HG03460 (cell line): Measurements from ENCODE around the gene NR1H3.

Source experiments
- ATAC-seq: cut with Tn5 transposase; IDR thresholded peaks from one replicate; pipeline ENCODE4 v1.9.1; 2021; ENCODE audit not compliant: unreplicated experiment

The NR1H3 gene

DNA sequence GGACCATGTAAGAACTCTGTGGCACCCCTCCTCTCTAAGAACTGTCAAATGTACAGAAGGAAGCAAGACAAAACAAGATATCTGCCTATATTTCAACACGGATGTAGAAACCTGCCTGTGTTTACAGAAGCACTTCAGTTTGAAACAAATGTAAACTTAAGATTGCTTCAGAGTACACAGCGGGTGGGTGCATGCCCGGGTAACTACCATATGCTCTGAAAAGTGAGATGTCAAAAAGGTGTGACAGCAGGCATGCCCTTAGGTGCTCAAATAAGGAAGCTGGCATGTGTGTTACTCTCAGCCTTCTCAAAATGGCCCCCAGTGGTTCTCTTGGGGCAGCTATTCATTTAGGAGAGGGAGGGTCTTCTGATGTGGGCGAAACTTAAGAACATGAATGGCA, 14.3 kb upstream of the NR1H3 start:
- no peak for ATAC-seq

DNA sequence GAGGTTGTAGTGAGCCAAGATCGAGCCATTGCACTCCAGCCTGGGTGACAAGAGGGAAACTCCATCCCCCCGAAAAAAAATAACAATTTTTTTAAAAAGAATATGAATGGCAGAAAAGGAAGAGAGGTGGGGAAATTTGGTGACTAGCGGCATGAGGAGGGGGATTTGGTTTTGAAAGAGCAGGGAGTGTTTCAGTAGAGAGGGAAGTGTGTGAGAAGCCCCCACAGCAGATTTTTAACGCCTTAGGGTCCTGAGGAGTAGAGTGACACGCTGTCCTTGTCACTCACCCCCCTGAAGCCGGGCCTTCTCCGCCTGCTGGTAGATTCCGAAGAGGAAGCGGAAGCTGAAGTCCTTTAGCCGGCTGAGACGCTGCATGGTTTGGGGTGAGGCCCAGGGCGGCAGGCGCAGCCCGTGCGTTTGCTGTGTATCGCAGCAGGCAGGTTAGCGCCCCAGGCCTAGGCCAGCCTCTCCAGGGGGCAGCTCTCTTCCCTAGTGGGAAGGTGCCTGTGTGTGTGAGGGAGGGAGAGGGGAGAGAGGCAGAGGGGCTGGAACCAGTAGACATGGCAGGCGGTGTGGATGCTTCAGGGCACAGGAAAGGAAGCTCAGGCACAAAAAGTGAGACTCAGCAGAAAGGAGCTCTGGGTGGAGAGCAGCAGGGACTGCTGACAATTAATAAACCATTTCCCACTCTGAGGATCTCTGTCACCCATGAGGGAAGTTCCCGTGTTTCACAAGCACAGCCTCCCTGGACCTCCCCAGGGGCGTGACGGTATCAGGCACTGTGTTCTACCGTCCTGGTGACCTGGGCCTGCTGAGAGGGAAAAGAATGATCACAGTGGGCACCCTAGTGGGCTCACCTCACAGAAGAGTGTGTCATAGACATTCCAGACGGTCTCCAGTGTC, 13.1 kb upstream of the NR1H3 start:
- ATAC-seq, result no peak

DNA sequence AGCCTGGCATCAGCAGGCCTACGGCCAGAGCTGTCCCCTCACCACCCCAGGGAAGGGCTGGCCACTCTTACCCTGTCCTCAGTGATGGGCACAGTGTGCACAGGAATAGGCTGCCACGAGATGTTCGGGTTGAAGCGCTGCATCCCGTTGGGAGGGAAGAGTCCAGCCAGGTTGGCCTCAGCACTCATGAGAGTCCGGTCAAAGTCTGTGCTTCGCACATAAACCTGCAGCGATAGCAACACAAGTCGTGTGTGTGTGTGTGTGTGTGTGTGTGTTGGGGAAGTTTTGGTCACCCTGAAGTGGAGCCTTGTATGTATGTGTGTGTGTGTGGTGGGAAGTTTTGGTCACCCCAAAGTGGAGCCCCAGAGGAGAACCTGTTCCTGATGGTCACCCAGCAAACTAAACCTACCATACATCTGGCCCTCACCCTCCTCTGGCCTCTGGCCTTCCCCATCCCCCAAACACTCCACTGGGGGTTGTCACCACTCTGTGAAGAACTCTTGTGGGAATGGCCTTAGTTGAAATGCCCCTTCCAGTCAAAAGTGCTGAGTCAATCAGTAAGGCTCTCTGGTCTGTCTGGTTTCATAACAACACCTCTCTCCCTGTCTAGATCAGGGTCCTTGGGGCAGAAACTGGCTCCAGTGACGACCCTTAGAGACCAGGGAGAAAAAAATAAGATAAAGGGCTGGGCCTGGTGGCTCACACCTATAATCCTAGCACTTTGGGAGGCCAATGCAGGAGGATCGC, 12.0 kb upstream of the NR1H3 start:
- no peak for ATAC-seq

DNA sequence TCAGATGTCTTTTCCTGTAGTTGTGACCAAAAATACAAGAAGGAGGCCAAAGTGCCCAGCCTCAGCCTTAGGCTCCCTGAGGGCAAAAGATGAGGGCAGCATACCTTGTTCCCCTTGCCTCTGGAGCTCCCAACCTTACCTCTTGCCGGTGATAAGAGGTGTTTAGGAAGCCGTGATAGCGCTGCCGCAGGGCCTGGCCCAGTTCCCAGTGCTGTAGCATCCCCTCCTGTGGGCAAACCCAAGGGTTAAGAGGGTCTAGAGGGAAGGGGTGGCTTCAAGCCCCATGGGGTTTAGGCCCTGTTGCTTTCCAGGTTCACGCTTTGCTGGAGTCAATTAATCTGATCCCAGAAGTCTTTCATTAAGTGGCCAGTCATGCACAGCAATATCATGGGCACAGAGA, 10.3 kb upstream of the NR1H3 start:
- ATAC-seq, result no peak

DNA sequence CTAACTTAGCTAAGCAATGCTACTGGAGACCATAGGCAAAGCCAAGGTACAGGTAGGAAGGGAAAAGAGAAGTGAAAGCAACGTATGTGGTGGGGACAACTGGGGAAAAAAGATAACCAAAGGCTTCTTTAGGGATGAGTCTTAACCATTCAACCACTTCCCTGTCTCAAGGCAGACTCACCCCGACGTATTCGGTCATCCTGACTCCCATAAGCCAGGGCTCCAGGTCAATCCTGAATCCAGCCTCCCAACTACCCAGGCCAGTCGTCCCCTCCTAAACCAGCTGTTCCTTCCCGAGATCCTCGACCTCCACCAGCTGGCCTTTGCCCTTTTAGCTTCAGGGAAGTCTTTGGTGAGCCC, 9.5 kb upstream of the NR1H3 start:
- peak; percentile 29 for ATAC-seq

DNA sequence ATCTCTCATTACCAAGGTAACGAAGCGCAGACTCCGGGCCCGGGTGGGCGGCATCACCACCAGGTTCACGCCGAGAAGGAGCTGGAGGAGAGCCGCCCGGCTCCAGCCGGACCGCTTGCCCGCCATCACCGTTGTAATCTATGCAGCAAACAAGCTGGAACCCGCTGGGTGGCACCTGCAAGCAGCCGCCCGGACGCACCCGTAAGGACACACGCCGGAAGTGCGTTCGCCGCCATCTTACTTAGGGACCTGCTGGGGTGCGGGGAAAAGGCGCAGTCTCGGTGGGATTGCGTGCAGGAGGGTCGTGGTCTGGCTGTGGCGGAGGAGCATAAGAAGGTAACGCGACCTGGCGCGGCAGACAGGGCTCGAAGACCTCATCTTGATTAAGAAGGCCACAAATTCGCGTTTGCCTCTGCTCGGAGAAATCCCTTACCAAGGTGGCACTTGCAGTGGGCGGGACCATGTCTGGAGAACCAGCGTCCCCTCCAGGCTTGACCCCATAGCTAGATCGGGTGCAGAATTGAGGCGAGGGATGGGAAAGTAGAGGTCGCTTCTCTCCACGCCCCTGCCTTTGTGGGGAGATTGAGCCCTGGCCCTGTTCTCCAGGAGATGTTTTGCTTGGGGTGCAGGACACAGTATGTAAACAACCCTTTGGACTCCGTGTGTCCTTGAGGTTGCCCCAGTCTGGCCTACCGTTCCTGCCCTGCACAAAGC, 9.0 kb upstream of the NR1H3 start, which contains the start of gene ACP2:
TSS of gene ACP2 (minus strand) at position 151 of the 714 bp plus-strand sequence. CDS start at position 126, 25 bp downstream.
- peak; percentile 93 for ATAC-seq

DNA sequence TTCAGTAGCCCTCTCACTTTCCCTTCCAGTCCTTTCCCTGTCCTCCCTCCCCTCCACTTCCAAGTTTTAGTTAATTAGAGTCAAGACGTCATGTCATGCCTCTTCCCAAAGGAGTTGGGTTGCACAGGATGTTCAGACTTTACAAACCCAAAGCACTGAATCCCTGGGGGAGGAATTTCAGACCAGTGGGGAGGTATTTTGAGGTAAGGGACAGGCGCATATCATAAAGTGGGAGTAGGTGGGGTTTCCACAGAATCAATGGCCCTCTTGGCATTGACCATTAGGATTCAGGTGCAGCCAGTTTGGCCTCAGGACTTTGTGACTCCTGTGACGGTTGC, 8.4 kb upstream of the NR1H3 start:
- no peak for ATAC-seq

DNA sequence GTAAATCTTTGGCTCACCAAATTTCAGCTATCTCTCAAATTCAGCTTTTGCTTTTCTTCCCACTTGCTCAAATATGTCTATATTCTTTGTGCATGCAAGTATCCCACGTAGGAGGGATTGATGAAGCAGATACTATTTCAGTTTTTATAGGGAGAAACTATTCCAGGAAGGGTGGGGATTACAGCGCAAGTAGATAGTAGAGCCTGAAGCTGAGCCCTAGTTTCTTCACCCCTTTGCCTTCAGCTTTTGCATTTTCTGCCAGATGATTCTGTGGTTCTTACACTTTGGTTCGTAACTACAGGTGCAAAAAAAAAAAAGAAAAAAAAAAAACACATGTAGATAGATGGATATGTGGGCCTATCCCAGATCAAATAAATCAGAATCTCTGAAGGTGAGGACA, 6.0 kb upstream of the NR1H3 start:
- no peak for ATAC-seq

DNA sequence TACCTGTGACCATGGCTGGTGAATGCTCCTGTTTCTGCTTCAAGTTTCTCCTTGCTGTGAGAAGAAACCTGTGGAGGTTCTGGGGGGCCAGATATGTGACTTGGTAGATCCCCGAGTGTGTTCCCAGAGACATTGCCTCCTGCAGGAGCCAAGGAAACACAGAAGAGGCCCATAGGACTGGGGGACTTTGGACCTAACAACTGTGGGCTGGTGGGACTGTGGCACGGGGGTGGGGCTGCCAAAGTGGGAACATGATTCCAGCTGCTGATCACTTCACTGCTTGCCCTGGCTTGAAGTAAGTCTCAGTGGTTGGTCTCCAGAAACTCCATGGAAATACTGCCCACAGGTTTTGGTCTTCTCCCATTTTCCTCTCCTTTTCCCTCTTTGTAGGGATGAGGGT, 4.1 kb upstream of the NR1H3 start:
- ATAC-seq, result no peak

DNA sequence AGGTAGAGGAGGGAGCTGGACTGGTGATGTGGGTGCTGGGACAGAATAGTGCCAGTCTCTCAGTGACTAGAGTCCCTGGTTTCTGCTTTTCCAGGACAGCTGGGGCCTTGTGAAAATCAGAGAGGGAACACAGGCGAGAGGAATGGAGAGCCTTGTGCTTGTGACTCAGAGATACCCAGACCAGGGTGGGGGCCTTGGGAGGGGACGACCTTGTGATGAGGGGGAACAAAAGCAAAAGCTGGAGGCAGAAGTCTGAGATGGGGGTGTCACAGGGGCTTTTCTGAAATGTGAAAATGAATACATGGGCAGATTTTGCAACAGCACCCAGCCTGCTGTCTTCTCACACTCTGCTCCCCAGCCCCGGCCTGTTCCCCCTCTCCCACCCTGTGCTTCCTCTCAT, 3.4 kb upstream of the NR1H3 start:
- ATAC-seq, result no peak

DNA sequence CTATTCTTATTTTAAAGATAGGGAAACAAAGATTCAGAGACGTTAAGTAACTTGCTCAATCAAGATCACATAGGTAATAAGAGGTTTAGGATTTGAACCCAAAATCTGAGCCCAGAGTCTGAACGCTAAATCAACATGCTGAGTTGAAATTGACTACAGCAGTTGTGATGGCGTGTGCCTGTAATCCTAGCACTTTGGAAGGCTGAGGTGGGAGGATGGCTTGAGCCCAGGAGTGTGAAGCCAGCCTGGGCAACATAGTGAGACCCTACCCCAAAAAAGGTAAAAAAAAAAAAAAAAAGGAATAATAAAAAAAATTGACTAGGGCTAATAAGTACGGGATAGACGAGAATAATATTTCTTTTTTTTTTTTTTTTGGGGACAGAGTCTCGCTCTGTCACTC, 1.4 kb upstream of the NR1H3 start:
- ATAC-seq, result no peak

DNA sequence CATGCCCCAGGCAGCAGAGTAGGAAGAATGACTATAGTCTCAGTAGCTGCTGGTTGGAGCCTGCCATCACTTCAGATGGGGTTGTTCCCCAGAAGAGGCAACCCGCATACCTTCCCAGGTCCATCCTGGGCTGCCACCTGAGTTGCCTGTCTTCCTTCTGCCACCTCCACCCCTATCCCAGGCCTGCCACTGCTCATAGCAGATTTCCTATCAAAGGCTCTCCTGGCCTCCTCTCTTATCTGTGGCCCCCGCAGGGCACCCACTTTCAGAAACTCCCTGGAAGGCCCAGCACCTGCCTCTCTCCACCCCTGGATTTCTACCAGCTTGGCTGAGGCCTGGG, 649 bp upstream of the NR1H3 start:
- no peak for ATAC-seq

DNA sequence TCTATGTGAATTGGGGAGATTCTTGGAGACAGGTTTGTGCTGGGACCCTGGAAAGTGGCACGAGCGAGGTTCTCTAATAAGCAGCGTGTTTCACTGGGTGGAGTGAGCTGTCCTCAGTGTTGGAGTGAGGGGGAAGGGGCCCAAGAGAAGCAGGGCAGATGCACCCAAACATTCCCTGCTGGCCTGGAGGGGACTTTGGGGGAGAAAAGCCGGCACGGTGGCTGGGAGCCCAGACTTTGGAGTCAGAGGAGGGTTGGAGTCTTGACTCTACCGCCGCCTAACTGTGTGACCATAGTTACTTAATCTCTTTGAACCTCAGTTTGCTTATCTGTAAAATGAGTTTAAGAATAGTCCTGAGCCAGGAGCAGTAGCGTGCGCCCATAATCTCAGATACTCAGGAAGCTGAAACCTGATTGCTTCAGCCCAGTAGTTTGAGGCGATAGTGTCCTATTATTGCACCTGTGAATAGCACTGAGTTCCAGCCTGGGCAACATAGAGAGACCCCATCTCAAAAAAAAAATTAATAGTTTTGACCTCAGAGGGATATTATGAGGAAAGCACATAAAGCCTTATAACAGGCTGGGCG, 614 bp downstream of the NR1H3 start:
- no peak for ATAC-seq

DNA sequence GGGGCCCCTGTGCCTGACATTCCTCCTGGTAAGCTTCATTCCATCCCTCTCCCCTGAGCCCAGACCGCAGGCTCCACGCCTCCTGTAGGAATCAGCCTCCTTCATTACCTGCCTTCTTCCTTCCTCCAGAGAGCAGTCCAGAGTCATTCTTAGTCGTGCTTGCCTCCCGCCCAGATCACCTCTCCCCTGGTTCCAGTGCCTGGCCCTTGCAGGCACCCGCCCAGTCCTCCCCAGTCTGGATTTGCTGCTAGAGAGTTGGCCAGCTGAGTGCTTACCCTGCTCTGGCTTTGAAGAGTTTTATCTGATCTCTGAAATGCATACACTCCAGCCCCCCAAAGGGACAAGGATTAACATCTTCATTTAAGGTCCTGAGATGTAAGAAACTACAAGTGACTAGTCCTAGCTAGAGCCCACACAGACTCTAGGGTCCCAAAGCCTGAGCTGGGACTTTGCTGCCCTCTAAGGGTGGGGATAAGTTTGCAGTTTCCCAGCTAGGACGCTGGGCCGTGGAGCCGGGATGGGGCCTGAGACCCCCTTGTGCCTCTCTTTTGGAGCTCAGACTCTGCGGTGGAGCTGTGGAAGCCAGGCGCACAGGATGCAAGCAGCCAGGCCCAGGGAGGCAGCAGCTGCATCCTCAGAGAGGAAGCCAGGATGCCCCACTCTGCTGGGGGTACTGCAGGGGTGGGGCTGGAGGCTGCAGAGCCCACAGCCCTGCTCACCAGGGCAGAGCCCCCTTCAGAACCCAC, 1.6 kb downstream of the NR1H3 start:
- ATAC-seq, result no peak

DNA sequence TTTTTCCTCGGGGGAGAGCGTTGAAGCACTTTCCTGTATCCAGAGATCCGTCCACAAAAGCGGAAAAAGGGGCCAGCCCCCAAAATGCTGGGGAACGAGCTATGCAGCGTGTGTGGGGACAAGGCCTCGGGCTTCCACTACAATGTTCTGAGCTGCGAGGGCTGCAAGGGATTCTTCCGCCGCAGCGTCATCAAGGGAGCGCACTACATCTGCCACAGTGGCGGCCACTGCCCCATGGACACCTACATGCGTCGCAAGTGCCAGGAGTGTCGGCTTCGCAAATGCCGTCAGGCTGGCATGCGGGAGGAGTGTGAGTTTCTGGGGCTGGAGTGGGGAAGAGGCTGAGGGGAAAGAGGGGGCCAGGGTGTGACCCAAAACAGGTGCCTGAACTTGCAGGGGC, 2.6 kb downstream of the NR1H3 start:
- no peak for ATAC-seq

DNA sequence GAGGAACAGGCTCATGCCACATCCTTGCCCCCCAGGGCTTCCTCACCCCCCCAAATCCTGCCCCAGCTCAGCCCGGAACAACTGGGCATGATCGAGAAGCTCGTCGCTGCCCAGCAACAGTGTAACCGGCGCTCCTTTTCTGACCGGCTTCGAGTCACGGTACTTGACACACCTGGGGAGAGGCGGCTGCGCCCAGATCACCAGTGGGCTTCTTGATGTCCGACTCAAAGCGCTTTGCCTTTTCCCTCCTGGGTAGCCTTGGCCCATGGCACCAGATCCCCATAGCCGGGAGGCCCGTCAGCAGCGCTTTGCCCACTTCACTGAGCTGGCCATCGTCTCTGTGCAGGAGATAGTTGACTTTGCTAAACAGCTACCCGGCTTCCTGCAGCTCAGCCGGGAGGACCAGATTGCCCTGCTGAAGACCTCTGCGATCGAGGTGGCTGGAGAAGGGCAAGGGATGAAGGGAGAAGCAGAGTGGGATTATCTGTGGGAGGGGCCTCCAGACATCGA, 3.5 kb downstream of the NR1H3 start:
- ATAC-seq, result no peak

DNA sequence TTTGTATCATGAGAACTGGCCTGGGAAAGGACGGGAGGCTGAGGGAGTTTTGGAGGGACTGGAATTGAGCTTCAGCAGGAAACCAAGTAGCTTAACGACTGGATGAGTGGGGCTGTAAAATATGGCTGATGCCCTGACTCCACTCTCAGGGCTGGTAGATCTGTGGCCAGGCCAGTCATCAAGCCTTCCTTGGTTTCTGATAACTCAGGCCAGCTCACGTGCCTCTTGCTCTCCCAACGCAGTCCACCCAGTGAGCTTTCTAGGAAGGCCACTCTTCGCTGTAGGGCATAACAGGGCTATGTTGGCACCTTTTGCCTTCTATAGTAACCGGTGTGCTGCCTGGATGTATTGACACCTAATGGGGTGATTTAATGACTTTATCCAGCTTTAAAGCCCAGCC, 6.3 kb downstream of the NR1H3 start:
- no peak for ATAC-seq

DNA sequence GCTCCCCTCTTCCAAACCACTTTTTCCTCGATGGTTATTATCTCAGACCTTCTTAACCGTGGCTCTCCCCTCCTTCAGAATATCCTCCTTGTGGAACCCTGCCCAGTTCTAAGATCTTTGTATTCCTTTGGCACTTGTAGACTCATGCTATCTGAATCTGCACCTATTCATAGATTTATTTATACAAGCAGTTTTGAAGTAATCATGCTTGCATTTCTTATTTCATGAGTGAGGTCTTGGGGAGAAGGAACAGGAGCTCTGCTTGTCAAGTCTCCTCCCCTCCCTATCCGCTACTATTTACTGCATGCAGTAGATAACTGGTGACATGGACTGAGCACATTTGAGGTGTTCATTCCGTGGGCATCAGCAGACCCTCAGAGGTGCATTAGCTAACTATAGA, 6.7 kb downstream of the NR1H3 start:
- no peak for ATAC-seq

DNA sequence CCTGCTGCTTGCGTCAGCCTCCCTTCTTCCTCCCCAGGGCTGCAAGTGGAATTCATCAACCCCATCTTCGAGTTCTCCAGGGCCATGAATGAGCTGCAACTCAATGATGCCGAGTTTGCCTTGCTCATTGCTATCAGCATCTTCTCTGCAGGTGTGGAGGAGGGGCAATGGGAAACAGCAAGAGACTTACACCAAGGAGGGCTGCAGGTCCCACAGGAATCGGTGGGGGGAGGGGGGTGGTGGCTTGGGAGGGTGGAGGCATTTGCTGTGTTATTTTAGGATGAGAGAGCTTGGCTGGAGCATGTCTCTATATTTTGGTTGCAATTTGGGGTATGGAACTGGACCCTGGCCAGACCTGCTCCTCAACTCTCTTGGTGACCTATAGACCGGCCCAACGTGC, 10.1 kb downstream of the NR1H3 start:
- no peak for ATAC-seq

DNA sequence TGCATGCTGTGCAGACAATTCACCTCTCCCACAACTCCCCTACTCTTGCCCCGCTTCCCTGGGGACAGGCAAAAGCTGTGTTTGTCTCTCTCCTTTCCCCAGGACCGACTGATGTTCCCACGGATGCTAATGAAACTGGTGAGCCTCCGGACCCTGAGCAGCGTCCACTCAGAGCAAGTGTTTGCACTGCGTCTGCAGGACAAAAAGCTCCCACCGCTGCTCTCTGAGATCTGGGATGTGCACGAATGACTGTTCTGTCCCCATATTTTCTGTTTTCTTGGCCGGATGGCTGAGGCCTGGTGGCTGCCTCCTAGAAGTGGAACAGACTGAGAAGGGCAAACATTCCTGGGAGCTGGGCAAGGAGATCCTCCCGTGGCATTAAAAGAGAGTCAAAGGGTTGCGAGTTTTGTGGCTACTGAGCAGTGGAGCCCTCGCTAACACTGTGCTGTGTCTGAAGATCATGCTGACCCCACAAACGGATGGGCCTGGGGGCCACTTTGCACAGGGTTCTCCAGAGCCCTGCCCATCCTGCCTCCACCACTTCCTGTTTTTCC, 10.7 kb downstream of the NR1H3 start:
- no peak for ATAC-seq
